Measurements from ENCODE around the gene TMCO4.

DNA sequence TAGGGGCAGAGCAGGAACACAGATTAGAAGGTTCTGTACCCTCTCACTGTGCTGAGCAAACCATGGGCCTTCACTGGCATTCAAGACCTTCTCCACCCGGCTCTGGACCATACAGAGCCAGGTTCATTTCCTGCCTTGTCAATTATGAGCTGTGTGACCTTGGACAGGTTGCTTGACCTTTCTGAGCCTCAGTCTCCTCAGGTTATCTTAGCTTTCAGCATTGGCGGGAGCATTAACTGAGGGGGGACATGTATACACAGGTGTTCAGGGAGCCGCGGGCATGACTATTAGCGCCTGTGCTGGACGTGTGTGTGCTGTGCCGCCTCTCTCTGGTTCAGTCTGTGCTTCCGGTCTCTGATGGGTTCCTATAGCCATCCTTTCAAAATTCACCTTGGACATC lies 102.9 kb downstream of the TMCO4 start:
- TF ChIP-seq, protein P1, sequence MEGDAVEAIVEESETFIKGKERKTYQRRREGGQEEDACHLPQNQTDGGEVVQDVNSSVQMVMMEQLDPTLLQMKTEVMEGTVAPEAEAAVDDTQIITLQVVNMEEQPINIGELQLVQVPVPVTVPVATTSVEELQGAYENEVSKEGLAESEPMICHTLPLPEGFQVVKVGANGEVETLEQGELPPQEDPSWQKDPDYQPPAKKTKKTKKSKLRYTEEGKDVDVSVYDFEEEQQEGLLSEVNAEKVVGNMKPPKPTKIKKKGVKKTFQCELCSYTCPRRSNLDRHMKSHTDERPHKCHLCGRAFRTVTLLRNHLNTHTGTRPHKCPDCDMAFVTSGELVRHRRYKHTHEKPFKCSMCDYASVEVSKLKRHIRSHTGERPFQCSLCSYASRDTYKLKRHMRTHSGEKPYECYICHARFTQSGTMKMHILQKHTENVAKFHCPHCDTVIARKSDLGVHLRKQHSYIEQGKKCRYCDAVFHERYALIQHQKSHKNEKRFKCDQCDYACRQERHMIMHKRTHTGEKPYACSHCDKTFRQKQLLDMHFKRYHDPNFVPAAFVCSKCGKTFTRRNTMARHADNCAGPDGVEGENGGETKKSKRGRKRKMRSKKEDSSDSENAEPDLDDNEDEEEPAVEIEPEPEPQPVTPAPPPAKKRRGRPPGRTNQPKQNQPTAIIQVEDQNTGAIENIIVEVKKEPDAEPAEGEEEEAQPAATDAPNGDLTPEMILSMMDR (IDR thresholded peaks at IDR 0.05; ENCODE audit: low read length) = no peak
- no peak for TF ChIP-seq EZH2 (IDR thresholded peaks at IDR 0.05; ENCODE audit: borderline replicate concordance, low read length)
